Measurements from ENCODE around the gene MSRB3.

Gene MSRB3

DNA sequence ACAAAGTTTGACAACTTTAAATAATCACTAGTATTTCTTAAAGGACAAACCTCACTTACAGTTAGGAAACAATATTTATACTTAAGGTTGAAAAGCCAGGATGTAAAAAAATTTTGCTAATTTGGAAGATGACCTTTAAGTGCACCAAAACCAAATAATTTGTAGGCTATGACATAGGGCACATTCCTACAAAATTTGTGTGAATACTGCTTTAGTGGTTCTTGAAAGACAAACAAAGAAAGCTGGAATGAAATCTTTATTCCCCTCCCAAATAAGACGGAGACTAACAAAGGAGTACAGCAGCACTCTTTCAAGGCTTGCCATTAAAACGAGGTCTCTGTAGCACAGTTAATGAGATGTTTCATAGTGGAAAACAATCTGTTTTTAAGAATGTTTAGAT lies 45.6 kb downstream of the MSRB3 start:
- DNase-seq (ENCODE audit: low read depth in 2 of 2), result no peak

DNA sequence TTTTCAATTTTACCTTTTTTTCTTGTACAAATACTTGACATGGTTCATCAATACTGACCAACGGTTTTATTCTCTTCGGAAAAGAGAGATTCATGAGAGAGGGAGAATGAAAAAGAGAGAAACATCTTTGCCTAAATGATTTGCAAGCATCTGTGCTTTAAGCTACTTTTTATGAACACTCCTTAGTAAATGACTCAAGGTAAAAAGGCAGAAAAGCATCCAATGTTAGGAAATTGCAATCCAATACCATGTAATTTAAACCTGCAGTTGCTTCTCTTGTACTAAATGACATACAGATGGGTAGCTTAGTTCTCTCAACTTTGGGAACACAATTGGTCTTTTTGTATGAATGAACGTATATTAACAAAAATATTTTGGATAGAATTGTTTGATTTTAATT lies 46.1 kb downstream of the MSRB3 start:
- no peak overlapping the region for H3K4me3 ChIP-seq (replicated peaks in 1 of 2; ENCODE audit: low read depth in 2 of 2, low read length in 2 of 2)
- no peak for DNase-seq (ENCODE audit: low read depth in 2 of 2)
- TF ChIP-seq, protein P1, sequence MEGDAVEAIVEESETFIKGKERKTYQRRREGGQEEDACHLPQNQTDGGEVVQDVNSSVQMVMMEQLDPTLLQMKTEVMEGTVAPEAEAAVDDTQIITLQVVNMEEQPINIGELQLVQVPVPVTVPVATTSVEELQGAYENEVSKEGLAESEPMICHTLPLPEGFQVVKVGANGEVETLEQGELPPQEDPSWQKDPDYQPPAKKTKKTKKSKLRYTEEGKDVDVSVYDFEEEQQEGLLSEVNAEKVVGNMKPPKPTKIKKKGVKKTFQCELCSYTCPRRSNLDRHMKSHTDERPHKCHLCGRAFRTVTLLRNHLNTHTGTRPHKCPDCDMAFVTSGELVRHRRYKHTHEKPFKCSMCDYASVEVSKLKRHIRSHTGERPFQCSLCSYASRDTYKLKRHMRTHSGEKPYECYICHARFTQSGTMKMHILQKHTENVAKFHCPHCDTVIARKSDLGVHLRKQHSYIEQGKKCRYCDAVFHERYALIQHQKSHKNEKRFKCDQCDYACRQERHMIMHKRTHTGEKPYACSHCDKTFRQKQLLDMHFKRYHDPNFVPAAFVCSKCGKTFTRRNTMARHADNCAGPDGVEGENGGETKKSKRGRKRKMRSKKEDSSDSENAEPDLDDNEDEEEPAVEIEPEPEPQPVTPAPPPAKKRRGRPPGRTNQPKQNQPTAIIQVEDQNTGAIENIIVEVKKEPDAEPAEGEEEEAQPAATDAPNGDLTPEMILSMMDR (IDR thresholded peaks at IDR 0.05; ENCODE audit: low read depth, low read length), result no peak

More for the DNA sequence above, 45.6 kb downstream of the MSRB3 start:
- TF ChIP-seq, protein P1 (IDR thresholded peaks at IDR 0.05; ENCODE audit: low read depth, low read length), result no peak
- no peak overlapping the region for H3K4me3 ChIP-seq (replicated peaks in 1 of 2; ENCODE audit: low read depth in 2 of 2, low read length in 2 of 2)

DNA sequence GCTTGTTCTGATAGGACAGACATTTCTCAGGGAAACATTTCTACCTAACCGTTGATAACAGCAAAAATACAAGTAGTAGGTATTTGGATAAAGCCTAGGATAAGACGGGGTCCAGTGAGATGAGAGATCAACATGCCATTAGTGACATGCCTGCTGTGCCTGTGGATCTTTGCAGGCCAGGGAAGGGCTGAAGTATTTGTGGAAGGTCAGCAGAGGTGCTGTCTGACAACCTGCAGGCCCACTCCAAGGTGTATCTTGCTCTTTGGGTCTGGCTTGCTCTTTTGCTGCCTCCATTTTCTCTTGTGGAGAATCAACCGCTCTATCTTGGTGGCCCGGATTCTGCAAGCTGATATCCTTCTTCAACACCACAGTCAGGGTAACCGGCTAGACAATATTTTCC lies 46.7 kb downstream of the MSRB3 start:
- H3K4me3 ChIP-seq (replicated peaks in 1 of 2; ENCODE audit: low read depth in 2 of 2, low read length in 2 of 2), result no peak overlapping the region
- TF ChIP-seq, protein P1 (IDR thresholded peaks at IDR 0.05; ENCODE audit: low read depth, low read length), result no peak
- DNase-seq (ENCODE audit: low read depth in 2 of 2), result no peak

DNA sequence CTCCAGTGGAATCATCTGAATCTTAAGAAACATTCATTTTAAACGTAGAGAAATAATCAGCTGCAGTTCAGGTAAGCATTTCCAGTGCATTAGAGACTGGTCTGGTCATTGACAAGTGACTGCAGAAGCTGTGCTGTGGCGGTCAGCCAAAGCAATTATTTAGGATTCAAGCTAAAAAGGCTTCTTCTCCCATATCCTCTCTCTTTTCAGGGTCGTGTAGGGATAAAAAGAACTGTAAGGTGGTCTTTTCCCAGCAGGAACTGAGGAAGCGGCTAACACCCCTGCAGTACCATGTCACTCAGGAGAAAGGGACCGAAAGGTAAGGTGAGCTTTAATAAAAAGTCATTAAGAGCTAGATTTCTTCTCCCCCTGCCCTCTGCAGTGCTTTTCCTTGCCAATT lies 48.1 kb downstream of the MSRB3 start:
- TF ChIP-seq, protein P1 (IDR thresholded peaks at IDR 0.05; ENCODE audit: low read depth, low read length), result no peak
- DNase-seq (ENCODE audit: low read depth in 2 of 2), result no peak
- H3K4me3 ChIP-seq (replicated peaks in 1 of 2; ENCODE audit: low read depth in 2 of 2, low read length in 2 of 2), result no peak overlapping the region

DNA sequence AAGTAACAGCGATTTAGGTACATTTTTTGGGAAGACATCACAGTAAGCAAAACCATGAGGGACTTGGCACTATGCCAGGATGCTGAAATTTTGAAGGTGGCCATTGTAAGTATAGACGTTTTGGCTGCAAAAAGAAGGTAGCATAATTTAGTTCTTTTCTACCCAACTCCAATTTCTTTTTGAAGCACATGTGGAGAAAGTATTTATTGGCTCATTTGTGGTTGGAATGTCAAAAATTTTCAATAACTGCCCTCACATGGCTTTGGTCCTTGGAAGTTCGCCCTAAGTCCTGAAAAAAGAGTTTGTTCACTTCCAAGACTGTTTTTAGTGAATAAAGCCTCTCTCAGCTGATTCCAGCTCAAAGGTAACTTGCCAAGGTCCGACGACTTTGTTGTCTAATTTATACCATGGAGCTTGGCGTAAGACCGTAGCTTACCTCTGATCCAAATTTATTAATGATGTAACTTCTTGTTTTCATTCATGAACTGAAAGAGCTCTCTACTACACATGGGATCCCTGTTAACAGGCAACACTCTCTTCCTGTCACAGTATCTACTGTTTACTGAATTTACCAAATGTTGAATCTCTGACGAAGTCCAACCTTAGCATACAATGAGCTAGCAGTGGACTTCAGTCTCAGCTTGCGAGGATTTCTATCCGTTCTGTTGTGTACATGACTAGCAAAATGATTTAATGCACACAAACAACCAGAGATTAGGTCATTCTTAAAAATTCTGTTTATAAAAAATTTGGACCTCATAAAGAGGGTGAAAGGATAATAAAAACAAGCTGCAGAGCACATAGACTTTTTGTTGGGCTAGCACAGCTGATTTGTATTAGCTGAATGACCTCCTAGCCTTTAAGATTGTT lies 49.0 kb downstream of the MSRB3 start:
- peak; percentile 47 to 74 for DNase-seq (ENCODE audit: low read depth in 2 of 2)
- no peak overlapping the region for H3K4me3 ChIP-seq (replicated peaks in 1 of 2; ENCODE audit: low read depth in 2 of 2, low read length in 2 of 2)
- TF ChIP-seq, protein P1 (IDR thresholded peaks at IDR 0.05; ENCODE audit: low read depth, low read length), result no peak

DNA sequence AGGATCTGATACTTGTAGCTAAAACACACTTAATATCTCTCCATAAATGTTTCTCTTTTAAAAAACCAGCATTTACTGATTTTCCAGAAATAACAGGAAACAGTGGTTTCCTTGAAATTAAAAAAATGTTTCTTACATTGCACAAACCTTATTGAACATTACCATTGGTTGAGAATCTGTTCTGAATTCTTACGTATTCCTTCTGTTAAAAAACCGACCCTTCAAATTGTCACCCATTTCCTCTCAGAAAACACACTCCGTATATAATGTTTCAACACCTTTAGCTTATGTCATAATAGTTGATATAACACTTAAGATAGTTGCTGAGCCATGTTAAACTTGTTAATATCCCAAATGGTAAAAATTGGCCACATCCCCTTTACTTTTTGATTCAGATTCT lies 51.2 kb downstream of the MSRB3 start:
- DNase-seq (ENCODE audit: low read depth in 2 of 2), result no peak
- H3K4me3 ChIP-seq (replicated peaks in 1 of 2; ENCODE audit: low read depth in 2 of 2, low read length in 2 of 2), result no peak overlapping the region
- TF ChIP-seq, protein P1 (IDR thresholded peaks at IDR 0.05; ENCODE audit: low read depth, low read length), result no peak
